Measurements from ENCODE around the gene MARVELD1. TPM values are rescaled to one million over a fixed set of nuclear protein-coding genes. Genes with fewer than 3 reads are reported as not detected.

The MARVELD1 gene
- total RNA-seq, 1 donor from 2014 or later, result 21.2 TPM

- H3K4me3 ChIP-seq (ENCODE audit: low read depth, low read length), result no peak overlapping the region
- TF ChIP-seq, protein P1, sequence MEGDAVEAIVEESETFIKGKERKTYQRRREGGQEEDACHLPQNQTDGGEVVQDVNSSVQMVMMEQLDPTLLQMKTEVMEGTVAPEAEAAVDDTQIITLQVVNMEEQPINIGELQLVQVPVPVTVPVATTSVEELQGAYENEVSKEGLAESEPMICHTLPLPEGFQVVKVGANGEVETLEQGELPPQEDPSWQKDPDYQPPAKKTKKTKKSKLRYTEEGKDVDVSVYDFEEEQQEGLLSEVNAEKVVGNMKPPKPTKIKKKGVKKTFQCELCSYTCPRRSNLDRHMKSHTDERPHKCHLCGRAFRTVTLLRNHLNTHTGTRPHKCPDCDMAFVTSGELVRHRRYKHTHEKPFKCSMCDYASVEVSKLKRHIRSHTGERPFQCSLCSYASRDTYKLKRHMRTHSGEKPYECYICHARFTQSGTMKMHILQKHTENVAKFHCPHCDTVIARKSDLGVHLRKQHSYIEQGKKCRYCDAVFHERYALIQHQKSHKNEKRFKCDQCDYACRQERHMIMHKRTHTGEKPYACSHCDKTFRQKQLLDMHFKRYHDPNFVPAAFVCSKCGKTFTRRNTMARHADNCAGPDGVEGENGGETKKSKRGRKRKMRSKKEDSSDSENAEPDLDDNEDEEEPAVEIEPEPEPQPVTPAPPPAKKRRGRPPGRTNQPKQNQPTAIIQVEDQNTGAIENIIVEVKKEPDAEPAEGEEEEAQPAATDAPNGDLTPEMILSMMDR (conservative IDR thresholded peaks at IDR 0.05; ENCODE audit: low read depth, low read length), result no peak
- no peak for DNase-seq (ENCODE audit: low read depth)
Measured at GRCh38 chr10:97762816-97763215, 49.3 kb downstream of the MARVELD1 start.

- no peak overlapping the region for H3K4me3 ChIP-seq (ENCODE audit: low read depth, low read length)
- TF ChIP-seq, protein P1 (conservative IDR thresholded peaks at IDR 0.05; ENCODE audit: low read depth, low read length), result no peak
- DNase-seq (ENCODE audit: low read depth), result no peak
Measured at GRCh38 chr10:97763411-97763810, 49.9 kb downstream of the MARVELD1 start.

DNA sequence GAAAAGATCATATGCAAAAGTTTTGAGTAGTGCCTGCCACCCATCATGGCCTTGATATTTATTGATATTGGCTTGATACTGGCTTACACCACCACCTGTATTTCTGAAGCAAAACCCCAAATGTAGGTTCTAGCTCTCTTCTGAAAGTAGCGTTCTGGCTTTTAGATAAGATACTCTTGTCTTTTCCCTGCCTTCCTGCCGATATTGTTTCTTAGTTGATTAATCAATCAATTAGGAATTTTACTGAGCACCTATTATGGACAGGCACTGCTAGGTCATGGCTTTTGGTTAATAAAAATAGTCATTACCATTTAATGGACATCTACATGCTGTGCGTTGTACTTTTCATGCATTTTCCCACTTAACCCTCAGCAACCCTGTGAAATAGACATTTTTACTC, 50.4 kb downstream of the MARVELD1 start:
- no peak overlapping the region for H3K4me3 ChIP-seq (ENCODE audit: low read depth, low read length)
- TF ChIP-seq, protein P1 (conservative IDR thresholded peaks at IDR 0.05; ENCODE audit: low read depth, low read length), result no peak
- DNase-seq (ENCODE audit: low read depth), result no peak

DNA sequence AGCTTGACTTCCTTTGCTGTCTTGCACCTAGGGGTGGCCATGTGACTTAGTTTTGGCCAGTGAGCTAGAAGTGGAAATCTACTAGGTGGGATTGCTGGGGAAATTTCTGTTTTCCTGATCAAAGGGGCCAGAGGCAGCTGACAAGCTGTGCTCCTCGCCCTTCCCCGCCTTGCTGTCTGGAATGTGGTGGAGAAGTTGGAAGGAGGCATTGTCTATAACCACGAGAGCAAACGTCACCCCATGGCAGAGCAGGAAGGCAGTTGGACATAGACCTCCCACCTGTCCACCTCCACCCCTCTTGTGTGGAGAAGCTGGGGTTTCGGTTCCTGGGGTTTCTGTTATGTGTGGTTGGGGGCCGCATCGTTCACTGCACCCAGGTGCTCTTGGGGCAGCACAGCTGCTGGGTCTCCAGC, 51.0 kb downstream of the MARVELD1 start:
- no peak overlapping the region for H3K4me3 ChIP-seq (ENCODE audit: low read depth, low read length)
- TF ChIP-seq, protein P1 (conservative IDR thresholded peaks at IDR 0.05; ENCODE audit: low read depth, low read length), result no peak
- DNase-seq (ENCODE audit: low read depth), result no peak

- no peak overlapping the region for H3K4me3 ChIP-seq (ENCODE audit: low read depth, low read length)
- TF ChIP-seq, protein P1 (conservative IDR thresholded peaks at IDR 0.05; ENCODE audit: low read depth, low read length), result no peak
- no peak for DNase-seq (ENCODE audit: low read depth)
Measured at GRCh38 chr10:97765201-97765600, 51.7 kb downstream of the MARVELD1 start.

GRCh38 chr10:97766106-97766810, 52.7 kb downstream of the MARVELD1 start:
- no peak for DNase-seq (ENCODE audit: low read depth)
- TF ChIP-seq, protein P1 (conservative IDR thresholded peaks at IDR 0.05; ENCODE audit: low read depth, low read length), result no peak
- no peak overlapping the region for H3K4me3 ChIP-seq (ENCODE audit: low read depth, low read length)

All from epithelial cell of proximal tubule (primary cell).